HUES48 (cell line): ENCODE data around the gene MEN1.
A peak's percentile ranks its signal among the peaks of the same experiment; 100 is the strongest.

ENCODE experiments used
- H3K27ac ChIP-seq: one replicate; pipeline ENCODE4 v1.7.0; 2013; ENCODE audit warnings: low read depth, low read length, inconsistent platforms
- H3K27me3 ChIP-seq: 2 replicates; pipeline ENCODE4 v1.6.1; 2013; ENCODE audit warnings: mild to moderate bottlenecking, low read length; ENCODE audit not compliant: control insufficient read depth, insufficient read depth
- H3K36me3 ChIP-seq: 2 replicates; pipeline ENCODE4 v1.6.1; 2013; ENCODE audit warnings: low read length; ENCODE audit not compliant: control insufficient read depth, insufficient read depth
- H3K4me1 ChIP-seq: 2 replicates; pipeline ENCODE4 v1.6.1; 2013; ENCODE audit warnings: mild to moderate bottlenecking, low read length; ENCODE audit not compliant: control insufficient read depth, insufficient read depth
- H3K4me3 ChIP-seq: 2 replicates; pipeline ENCODE4 v1.5.1; 2013; ENCODE audit warnings: mild to moderate bottlenecking, low read depth, low read length
- H3K9ac ChIP-seq: 2 replicates; pipeline ENCODE4 v1.6.1; 2013; ENCODE audit warnings: mild to moderate bottlenecking, low read depth, low read length, moderate library complexity
- H3K9me3 ChIP-seq: 2 replicates; pipeline ENCODE4 v1.6.1; 2013; ENCODE audit warnings: low read length; ENCODE audit not compliant: control insufficient read depth, insufficient read depth

Gene MEN1

DNA sequence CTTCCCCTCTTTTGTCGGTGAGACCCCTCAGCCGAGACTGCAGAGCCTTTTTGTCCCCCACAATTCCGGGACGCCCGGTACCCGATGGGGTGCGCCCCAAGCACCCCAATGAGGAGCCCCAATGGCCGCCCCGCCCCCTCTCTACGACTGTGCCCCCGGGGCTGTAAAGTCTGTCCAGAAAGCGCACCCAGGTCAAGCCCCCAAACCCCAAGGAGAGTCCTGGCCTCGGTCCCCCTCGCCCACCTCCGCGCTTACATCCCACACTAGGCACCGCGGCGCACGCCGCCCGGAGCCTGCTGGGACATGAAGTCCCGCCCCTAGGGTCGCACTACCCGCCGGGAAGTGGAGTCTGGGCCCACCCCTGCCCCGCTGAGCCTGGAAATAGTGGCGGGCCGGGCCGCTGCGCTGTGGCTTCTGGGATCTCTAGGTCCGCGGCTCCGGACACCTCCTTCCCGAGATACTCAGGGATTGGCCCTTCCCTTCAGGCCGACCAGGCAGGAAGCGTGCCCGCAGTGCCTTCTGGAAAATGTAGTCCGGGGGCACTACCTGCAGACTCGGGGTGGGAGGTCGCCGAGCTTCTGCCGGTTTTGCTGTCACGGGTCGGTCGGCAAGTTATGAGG lies at the start of gene MEN1:
TSS of gene MEN1 (minus strand) at position 281 of the 620 bp plus-strand sequence. CDS start 442 bp downstream, outside the sequence.
- Histone ChIP-seq H3K27ac (no peak within 1 kb of the TSS), H3K4me3 (peak within 1 kb of the TSS; percentile 77), H3K9ac (no peak within 1 kb of the TSS)

GRCh38 chr11:64859542-64860414 lies 49.4 kb upstream of the MEN1 start:
- Histone ChIP-seq H3K4me1 (peaks cover 23% of the 10 kb centered on the region), H3K36me3 (peaks cover 4% of the 10 kb centered on the region), H3K27me3 (no peaks in the 10 kb centered on the region), H3K9ac (no peak overlapping the region), H3K4me3 (no peak overlapping the region), H3K27ac (no peak overlapping the region), H3K9me3 (no peaks in the 10 kb centered on the region)

More for the DNA sequence above, at the start of gene MEN1:
- Histone ChIP-seq H3K4me1 (peaks cover 5% of the 10 kb centered on the region; the same call in 1 of the 2 replicates), H3K36me3 (peaks cover 30% of the 10 kb centered on the region), H3K27me3 (no peaks in the 10 kb centered on the region), H3K9me3 (no peaks in the 10 kb centered on the region)

DNA sequence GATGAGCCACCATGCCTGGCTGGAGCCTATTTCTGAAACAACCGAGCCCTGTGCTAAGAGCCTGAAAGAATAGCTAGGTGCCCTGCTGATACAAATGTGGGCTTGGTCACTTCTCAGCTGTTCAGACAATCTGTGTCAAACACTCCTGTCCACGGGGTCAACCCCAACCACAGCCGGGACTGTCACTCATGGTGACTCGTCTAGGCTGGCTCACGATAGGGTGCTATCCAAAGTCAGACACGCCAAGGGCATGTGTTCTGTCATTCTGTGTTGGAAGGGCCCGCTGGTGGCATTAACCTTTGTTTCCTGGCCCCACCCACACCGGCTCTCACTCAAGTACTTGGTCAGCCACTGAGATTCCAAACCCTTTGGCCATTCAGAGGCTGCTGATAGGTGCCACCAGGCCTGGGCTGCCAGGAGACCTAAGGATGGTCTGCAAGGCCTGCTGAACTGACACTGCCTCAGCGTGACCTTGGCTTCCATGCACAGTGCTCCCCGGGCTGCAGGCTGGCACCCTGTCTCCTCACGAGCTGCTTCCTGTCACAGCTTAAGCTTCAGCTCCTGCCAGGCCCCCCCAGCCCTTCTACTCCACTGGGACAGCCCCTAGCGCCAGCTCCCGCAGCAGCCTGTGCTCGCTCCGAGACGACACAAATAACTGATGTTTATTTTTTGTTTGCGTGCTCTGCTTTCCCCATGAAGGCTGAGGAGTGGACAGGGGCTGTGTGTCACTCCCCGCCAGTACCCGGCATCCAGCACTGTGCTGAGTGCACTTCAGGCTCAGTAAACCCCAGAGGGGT lies 48.3 kb upstream of the MEN1 start:
- Histone ChIP-seq H3K4me3 (no peak overlapping the region), H3K27me3 (no peaks in the 10 kb centered on the region)

DNA sequence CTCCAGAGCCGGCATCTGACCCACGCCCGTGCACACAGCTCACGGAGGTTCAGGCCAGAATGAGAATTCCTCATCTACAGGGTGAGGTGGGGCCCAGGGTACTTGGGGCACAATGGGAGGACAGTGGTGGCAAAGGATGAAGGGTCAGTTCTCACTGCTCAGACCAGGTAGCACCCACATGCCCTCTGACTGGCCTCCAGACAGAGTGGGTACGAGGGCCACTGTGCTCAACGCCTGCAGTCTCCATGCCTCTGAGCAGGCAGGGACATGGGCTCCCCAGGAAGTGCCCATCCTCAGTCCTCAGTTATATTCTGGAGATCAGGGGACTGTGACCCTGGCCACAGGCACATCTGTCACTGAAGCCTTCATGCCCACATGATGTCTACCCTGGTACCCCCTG lies 47.1 kb upstream of the MEN1 start:
- H3K4me1 ChIP-seq: peaks cover 3% of the 10 kb centered on the region; the same call in 1 of the 2 replicates
- no peak overlapping the region for H3K27ac ChIP-seq
- H3K4me3 ChIP-seq: no peak overlapping the region
- no peak overlapping the region for H3K9ac ChIP-seq
- H3K9me3 ChIP-seq: no peaks in the 10 kb centered on the region
- H3K27me3 ChIP-seq: no peaks in the 10 kb centered on the region
- H3K36me3 ChIP-seq: peaks cover 14% of the 10 kb centered on the region

More for the DNA sequence above, 48.3 kb upstream of the MEN1 start:
- no peaks in the 10 kb centered on the region for H3K9me3 ChIP-seq
- no peak overlapping the region for H3K9ac ChIP-seq
- no peak overlapping the region for H3K27ac ChIP-seq
- peaks cover 11% of the 10 kb centered on the region for H3K4me1 ChIP-seq
- H3K36me3 ChIP-seq: peaks cover 12% of the 10 kb centered on the region

- H3K36me3 ChIP-seq: peaks cover 14% of the 10 kb centered on the region
- H3K27ac ChIP-seq: no peak overlapping the region
- no peak overlapping the region for H3K4me3 ChIP-seq
- H3K9ac ChIP-seq: no peak overlapping the region
- peaks cover 3% of the 10 kb centered on the region; the same call in 1 of the 2 replicates for H3K4me1 ChIP-seq
- no peaks in the 10 kb centered on the region for H3K9me3 ChIP-seq
- no peaks in the 10 kb centered on the region for H3K27me3 ChIP-seq
Measured at GRCh38 chr11:64856382-64857227, 46.3 kb upstream of the MEN1 start.

- H3K27me3 ChIP-seq: no peaks in the 10 kb centered on the region
- H3K4me3 ChIP-seq: no peak overlapping the region
- peak overlapping the region; percentile 61 for H3K27ac ChIP-seq
- no peaks in the 10 kb centered on the region for H3K9me3 ChIP-seq
- peaks cover 14% of the 10 kb centered on the region for H3K36me3 ChIP-seq
- H3K4me1 ChIP-seq: peaks cover 3% of the 10 kb centered on the region; the same call in 1 of the 2 replicates
- no peak overlapping the region for H3K9ac ChIP-seq
Measured at GRCh38 chr11:64855596-64856304, 45.4 kb upstream of the MEN1 start.

- Histone ChIP-seq H3K9ac (no peak overlapping the region), H3K9me3 (no peaks in the 10 kb centered on the region), H3K27ac (peak overlapping the region; percentile 61), H3K27me3 (no peaks in the 10 kb centered on the region), H3K36me3 (peaks cover 14% of the 10 kb centered on the region), H3K4me1 (peaks cover 3% of the 10 kb centered on the region; the same call in 1 of the 2 replicates), H3K4me3 (no peak overlapping the region)
Measured at GRCh38 chr11:64854534-64855502, 44.5 kb upstream of the MEN1 start.

DNA sequence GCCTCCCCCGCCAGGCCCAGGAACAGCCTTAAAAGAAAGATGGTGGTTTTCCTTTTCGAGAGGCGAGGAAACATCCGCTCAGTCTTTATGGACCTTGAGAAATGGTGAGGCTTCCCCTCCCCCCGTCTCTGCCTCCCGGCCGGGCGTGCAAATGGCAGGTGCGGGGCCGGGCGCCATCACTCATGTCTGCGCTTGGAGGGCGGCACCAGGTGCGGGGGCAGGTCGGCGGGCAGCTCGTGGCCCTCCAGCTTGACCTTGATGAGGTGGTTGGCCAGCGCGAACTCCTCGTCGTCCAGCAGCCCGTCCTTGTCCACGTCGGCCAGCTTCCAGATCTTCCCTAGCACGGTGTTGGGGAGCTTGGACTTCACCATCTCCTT lies 43.8 kb upstream of the MEN1 start:
- H3K27me3 ChIP-seq: no peaks in the 10 kb centered on the region
- H3K27ac ChIP-seq: no peak overlapping the region
- H3K36me3 ChIP-seq: peaks cover 14% of the 10 kb centered on the region
- peaks cover 4% of the 10 kb centered on the region for H3K4me1 ChIP-seq
- no peak overlapping the region for H3K9ac ChIP-seq
- no peaks in the 10 kb centered on the region for H3K9me3 ChIP-seq
- H3K4me3 ChIP-seq: no peak overlapping the region

- no peak overlapping the region for H3K4me3 ChIP-seq
- H3K36me3 ChIP-seq: peaks cover 14% of the 10 kb centered on the region
- peaks cover 5% of the 10 kb centered on the region for H3K4me1 ChIP-seq
- H3K9ac ChIP-seq: no peak overlapping the region
- H3K27ac ChIP-seq: no peak overlapping the region
- no peaks in the 10 kb centered on the region for H3K9me3 ChIP-seq
- H3K27me3 ChIP-seq: no peaks in the 10 kb centered on the region
Measured at GRCh38 chr11:64853709-64854108, 43.4 kb upstream of the MEN1 start.
